GM12865 (cell line): ENCODE data around the gene TP73.

Experiments
- DNase-seq: peaks from one replicate; pipeline ENCODE4 v3.0.0; 2010; ENCODE audit warnings: low read depth
- H3K4me3 ChIP-seq: 2 replicates; pipeline ENCODE4 v1.5.1; 2011; ENCODE audit warnings: mild to moderate bottlenecking, low read depth, low read length, control low read depth
- TF ChIP-seq, protein P1 (sequence below): IDR thresholded peaks from 2 replicates; pipeline ENCODE4 v1.5.1; 2011; ENCODE audit warnings: low read length, control low read depth, low read depth, inconsistent platforms; ENCODE audit not compliant: insufficient read depth; ENCODE audit errors: missing control alignments

TP73 gene

GRCh38 chr1:3714284-3714741 lies 62.0 kb downstream of the TP73 start:
- H3K4me3 ChIP-seq, result no peak overlapping the region
- TF ChIP-seq, protein P1, sequence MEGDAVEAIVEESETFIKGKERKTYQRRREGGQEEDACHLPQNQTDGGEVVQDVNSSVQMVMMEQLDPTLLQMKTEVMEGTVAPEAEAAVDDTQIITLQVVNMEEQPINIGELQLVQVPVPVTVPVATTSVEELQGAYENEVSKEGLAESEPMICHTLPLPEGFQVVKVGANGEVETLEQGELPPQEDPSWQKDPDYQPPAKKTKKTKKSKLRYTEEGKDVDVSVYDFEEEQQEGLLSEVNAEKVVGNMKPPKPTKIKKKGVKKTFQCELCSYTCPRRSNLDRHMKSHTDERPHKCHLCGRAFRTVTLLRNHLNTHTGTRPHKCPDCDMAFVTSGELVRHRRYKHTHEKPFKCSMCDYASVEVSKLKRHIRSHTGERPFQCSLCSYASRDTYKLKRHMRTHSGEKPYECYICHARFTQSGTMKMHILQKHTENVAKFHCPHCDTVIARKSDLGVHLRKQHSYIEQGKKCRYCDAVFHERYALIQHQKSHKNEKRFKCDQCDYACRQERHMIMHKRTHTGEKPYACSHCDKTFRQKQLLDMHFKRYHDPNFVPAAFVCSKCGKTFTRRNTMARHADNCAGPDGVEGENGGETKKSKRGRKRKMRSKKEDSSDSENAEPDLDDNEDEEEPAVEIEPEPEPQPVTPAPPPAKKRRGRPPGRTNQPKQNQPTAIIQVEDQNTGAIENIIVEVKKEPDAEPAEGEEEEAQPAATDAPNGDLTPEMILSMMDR, result no peak
- DNase-seq, result no peak

- TF ChIP-seq, protein P1, result no peak
- H3K4me3 ChIP-seq, result no peak overlapping the region
Measured at GRCh38 chr1:3714814-3715213, 62.5 kb downstream of the TP73 start.

GRCh38 chr1:3716351-3716750 lies 64.0 kb downstream of the TP73 start:
- TF ChIP-seq, protein P1, result no peak
- H3K4me3 ChIP-seq, result no peak overlapping the region
- DNase-seq, result no peak

More at GRCh38 chr1:3714814-3715213, 62.5 kb downstream of the TP73 start:
- DNase-seq, result no peak

DNA sequence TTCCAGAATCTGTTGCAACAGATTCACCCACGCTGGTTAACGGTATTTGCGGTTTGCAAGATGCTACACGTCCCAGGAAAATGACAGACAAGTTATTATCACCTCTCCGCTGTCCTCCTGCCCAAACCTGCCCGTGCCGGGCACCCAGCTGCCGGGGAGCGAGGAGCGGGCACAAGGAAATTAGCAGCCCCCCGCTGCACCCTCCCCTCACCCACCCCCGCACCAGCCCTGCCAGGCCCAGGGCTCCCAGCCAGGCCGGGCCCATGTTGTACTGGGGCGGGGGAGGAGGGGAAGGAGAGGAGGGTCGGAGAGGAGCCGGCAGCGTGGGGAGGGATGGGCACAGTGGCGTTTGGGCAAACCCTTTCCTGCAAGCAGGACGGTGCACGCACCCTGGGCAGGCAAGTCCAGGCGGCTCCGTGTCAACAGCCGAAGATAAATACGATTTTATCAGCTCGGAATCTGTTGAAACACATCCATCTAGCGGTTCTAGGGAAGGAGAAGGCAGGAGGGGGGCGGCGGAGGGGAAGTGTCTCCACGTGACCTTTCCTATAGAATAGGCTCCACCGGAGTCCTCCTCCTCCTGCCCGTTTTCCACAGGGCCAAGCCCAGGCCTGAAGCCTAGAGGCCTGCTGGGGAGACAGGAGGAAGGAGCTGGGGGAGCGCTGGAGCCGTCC lies 64.9 kb downstream of the TP73 start:
- TF ChIP-seq, protein P1, result no peak
- no peak overlapping the region for H3K4me3 ChIP-seq
- no peak for DNase-seq

DNA sequence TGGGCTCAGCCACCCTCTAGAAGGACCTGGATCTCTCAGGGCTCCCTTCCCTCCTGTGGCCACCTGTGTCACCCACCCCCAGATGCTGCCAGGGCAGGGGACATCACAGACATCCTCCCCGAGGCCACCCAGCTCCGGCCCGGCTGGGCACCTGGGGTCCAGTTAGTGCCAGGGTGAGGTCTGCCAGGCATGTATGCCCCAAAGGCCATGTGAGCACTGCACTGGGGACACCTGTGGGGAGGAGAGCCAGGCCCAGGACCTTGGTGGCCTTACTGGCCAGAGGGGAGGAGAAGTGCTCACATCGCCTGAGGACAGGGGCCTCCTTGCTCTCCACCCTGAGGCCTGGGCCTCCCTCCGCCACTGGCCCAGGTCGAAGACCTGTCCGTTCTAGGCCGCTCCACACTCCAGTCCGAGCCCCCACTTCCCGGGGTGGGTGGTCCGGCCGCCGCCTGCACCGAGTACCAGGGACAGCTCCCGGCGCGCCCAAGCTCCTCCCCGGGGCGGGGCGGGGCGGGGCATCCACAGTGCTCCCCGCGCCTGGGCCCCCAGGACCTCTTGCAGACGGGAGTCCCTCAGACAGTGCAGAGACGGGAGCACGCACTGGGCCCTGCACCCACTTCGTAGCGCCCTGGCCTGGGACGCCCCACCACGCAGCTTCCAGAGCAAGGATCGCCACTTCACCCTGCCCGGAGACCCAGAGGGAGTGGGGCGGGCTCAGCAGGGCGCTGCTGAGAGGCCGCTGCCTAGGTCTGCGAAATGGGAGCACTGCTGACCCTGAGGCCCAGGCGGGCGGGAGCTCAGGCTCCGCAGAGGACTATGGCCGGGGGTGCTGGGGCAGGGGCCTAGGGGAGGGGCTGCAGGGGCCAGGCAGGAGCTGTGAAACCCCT lies 65.6 kb downstream of the TP73 start:
- TF ChIP-seq, protein P1, result no peak
- peak; percentile 44 for DNase-seq
- H3K4me3 ChIP-seq, result no peak overlapping the region

DNA sequence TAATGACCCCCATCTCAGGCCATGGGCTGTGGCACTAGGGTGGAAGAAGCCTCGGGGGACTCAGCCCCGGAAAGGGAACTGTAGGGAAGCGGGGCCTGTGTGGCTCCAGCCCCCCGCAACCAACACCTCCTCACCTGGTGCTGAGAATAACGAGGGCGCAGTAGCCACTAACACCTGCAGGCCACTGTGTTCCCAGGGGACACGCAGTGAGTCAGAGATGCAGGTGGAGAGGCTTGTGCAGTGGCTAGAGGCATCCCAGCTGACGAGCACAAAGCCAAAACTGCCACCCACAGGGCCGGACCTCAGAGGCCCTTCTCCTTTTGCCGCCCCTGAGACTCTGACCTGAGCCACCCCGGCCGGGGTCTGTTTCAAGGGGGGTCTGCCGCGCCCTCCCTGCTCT lies 66.4 kb downstream of the TP73 start:
- TF ChIP-seq, protein P1, result no peak
- H3K4me3 ChIP-seq, result no peak overlapping the region
- DNase-seq, result peak; percentile 52
